ENCODE data around the gene ACTMAP. TPM values are rescaled to one million over a fixed set of nuclear protein-coding genes. Genes with fewer than 3 reads are reported as not detected.

The ACTMAP gene
- total and polyA plus RNA-seq, 9 of the 15 experiments (the other 6 are each of a cell fraction or from before 2014, with no cell fraction given), result 1.7 to 16.6 (median 4.9) TPM

- TF ChIP-seq SIN3B (IDR thresholded peaks at IDR 0.05; ENCODE audit: low read depth) (peak; percentile 51; the same call in 1 of the 2 replicates), XRCC5 (IDR thresholded peaks at IDR 0.05; ENCODE audit: low read depth, low read length) (peak; percentile 79), PHB (CRISPR knock-in tag; IDR thresholded peaks at IDR 0.05) (no peak), JUN (IDR thresholded peaks at IDR 0.05; ENCODE audit: borderline replicate concordance, low read depth, low read length) (0 out of 2 replicates have a peak, but pooled peaks have one; percentile 49), JUN (CRISPR knock-in tag; IDR thresholded peaks at IDR 0.05; ENCODE audit: borderline replicate concordance) (no peak), ZBTB7A (IDR thresholded peaks at IDR 0.05; ENCODE audit: borderline replicate concordance, control insufficient read depth, low read depth, low read length) (no peak; the same call in none of the 2 replicates), ZNF449 (CRISPR knock-in tag; IDR thresholded peaks at IDR 0.05) (no peak), ZNF354B (CRISPR knock-in tag; IDR thresholded peaks at IDR 0.05) (no peak), PTBP1 (IDR thresholded peaks at IDR 0.05; ENCODE audit: low read depth, low read length) (no peak), BDP1 (IDR thresholded peaks at IDR 0.05; ENCODE audit: insufficient read depth, insufficient read length) (no peak), KLF6 (CRISPR knock-in tag; IDR thresholded peaks at IDR 0.05; ENCODE audit: borderline replicate concordance) (peak; percentile 85; the same call in 1 of the 2 replicates), GTF2B (IDR thresholded peaks at IDR 0.05; ENCODE audit: extremely low read depth, insufficient read length) (no peak), ZNF717 (CRISPR knock-in tag; IDR thresholded peaks at IDR 0.05) (no peak), PBX2 (CRISPR knock-in tag; IDR thresholded peaks at IDR 0.05; ENCODE audit: low read depth) (no peak), PBX2 (tag; conservative IDR thresholded peaks at IDR 0.05; ENCODE audit: low read depth) (0 out of 2 replicates have a peak, but pooled peaks have one; percentile 22), SRSF9 (IDR thresholded peaks at IDR 0.05; ENCODE audit: borderline replicate concordance, low read depth, low read length) (no peak), NFIX (CRISPR knock-in tag; IDR thresholded peaks at IDR 0.05; ENCODE audit: low read depth) (no peak), MECOM (CRISPR knock-in tag; IDR thresholded peaks at IDR 0.05) (peak; percentile 65; the same call in 1 of the 2 replicates), GATAD2A (IDR thresholded peaks at IDR 0.05) (no peak), SMARCB1 (IDR thresholded peaks at IDR 0.05; ENCODE audit: insufficient read length, low read depth) (no peak), NR3C1 (CRISPR knock-in tag; IDR thresholded peaks at IDR 0.05) (no peak), PRMT5 (CRISPR knock-in tag; IDR thresholded peaks at IDR 0.05) (no peak), ZFP1 (CRISPR knock-in tag; IDR thresholded peaks at IDR 0.05) (no peak)
Observed at GRCh38 chr19:40750058-40750873, at the start of gene ACTMAP (continued).

Measured in K562 (cell line).